HuH-7 (cell line): ENCODE data around the gene CDC42BPG.
A peak's percentile ranks its signal among the peaks of the same experiment; 100 is the strongest.
"Not testable (repeated sequence)": the region's sequence is repeated elsewhere in the genome, so short reads cannot be mapped to it uniquely, and the experiment has no call there.

ENCODE experiments used
- DNase-seq: peaks from one replicate; pipeline ENCODE4 v3.0.0; 2011; ENCODE audit warnings: low spot score

The CDC42BPG gene

DNA sequence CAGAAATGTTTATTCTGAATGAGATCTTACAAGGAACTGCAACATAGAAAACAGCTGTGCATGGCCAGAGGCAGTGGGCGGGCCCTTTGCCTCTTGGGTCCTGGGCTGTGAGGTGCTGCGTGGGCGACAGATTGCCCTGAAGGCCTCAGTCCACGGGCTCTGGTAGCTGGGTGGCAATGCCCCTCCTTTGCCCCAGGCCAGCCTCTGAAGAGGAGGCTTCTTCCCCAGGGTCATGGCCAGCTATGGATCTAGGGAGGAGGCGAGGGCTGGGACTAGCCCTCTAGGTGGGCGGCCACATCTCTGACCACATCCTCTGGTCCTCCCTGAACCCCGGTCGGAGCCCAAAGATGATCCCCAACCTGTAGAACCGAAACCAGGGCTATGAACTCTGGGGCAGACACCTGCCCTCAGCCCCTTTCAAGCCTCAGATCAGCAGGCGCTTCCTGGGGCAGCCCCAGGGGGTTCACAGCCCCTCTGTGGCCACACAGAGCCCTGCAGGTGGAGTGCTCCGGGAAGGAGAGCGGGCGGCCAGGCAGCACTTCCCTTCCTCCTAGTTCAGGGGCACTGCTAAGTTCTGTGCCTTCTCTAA lies 6.6 kb upstream of the CDC42BPG start:
- DNase-seq: no peak

DNA sequence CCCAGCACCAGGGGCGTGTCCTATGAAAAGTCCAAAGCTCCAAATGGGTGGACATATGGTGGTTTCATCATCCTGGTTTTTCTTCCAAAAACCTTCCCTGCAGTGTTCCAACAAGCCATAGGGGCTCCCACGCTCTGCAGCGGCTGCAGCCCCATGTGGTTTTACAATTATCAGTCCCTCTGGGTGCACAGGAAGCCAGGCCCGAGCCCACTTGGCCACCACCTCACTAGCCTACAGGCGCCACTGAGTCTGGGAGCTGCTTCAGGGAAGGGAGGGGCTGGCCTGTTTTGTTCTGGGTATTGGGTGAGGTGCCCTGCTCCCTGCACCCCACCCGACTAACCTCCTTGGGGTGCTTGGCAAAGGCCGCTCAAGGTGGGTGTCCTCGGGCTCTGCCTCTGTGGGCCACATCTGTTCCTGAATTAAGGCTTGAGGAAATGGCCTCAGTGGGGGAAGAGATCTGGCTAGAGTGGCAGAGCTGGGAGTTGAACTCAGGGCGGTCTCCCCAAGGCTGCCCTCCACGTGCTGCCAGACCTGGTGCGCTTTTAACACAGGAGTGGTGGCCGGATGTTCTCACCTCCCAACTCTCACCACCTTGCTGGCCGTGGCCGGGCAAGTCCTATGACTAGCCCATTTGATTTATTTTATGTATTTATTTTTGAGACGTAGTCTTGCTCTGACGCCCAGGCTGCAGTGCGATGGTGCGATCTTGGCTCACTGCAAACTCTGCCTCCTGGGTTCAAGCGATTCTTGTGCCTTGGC lies 5.3 kb upstream of the CDC42BPG start:
- no peak for DNase-seq

DNA sequence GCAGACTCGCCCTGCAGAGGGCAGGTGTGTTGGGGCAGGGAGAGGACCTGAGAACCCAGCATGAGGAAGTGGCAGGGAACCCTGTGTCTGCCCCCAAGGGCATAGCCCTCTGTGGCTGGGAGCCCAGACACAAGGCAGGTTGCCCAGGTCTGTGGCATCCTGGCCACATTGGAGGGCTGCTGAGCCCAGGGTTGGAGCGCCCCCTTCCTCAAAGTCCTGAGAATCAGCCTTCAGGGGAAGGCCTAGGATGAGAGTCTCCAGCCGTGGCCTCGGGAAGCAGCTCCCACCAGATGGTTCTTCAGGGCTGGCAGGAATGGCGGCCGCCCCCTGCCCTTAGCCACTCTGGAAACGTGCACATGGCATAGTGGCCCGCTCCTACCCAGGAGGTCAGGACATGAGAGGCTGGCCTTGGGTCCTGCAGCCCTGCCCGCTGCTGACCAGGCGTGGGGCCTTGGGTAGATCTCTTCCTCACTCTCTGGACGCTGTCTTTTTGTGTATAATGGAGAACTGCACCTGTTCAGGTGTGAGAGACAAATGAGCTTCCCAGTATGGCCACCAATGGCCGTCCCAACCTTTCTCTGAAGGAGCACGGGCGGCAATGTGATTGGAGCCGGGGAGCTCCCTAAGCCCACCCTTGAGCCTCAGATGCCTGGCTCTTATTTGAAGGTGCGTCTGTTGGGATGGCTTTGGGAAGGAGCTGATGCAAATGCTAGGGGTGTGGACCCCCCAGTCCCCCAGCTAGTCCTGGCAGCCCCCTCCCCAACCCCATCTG lies 4.6 kb upstream of the CDC42BPG start:
- DNase-seq: no peak

DNA sequence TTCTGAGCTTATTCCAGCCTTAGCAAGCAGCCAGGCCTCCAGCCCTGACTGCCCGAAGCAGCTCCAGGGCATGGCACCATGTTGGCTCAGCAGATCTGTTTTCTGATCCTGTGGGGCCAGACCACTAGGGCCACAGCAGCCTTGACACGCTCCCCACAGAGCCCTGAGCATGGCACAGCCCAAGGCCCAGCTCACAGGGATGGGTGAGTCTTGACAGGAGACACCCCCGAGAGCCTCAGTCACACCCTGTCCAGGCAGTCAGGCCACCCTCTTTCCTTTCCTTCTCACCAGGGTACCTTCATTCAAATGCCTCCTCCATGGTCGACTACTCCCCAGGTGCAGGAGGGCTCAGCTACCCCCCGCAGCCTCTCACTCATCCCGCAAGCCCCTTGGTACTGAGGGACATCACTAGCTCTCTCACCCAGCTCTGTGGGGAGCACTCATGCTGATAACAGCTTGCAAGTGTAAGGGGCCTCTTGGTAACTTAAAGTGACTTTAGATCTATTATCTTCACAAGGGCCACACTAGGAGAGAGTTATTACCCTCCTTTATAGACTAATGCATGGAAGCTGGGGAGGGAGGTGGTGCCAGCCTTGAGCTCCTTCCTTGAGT lies 3.9 kb upstream of the CDC42BPG start:
- no peak for DNase-seq

DNA sequence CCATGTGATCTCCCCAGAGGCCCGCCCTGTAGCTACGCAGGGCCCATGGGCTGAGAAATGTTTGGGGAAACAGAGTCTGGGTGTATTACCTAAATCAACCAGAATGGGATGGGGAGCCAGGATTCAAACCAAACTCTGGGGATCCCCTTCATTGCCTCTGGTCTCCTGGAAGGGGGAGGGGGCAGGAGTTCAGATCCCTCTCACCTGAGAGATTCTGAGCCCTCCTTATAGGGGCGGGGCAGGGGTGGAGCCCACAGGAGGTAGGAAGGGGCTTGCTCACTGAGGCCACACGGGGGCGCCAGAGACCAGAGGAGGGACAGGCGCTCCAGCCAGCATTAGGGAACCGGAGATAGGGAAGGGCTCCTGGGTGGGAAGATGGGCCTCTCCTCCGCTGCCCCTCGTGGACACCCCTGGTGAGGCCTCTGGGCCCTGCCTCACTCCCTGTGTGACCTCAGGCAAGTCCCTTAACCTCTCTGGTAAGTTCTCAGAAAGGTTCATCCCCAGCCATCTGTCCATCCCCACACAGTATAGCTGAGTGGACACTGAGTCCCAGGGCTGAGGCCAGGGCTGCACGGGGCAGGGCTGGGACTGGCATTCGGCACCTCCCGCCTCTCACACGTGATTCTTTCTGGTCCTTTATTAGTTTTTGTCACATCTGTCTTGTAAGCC lies 2.7 kb upstream of the CDC42BPG start:
- DNase-seq: peak; percentile 92

DNA sequence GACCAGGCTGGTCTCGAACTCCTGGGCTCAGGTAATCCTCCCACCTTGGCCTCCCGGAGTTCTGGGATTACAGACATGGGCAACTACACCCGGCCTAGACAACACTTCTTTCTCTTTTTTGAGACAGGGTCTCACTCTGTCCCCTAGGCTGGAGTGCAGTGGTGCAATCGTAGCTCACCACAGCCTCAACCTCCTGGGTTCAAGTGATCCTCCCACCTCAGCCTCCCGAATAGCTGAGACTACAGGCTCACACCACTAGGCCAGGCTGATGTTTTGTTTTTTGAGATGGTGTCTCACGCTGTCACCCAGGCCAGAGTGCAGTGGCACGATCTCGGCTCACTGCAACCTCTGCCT lies 1.3 kb upstream of the CDC42BPG start:
- not testable (repeated sequence) for DNase-seq

DNA sequence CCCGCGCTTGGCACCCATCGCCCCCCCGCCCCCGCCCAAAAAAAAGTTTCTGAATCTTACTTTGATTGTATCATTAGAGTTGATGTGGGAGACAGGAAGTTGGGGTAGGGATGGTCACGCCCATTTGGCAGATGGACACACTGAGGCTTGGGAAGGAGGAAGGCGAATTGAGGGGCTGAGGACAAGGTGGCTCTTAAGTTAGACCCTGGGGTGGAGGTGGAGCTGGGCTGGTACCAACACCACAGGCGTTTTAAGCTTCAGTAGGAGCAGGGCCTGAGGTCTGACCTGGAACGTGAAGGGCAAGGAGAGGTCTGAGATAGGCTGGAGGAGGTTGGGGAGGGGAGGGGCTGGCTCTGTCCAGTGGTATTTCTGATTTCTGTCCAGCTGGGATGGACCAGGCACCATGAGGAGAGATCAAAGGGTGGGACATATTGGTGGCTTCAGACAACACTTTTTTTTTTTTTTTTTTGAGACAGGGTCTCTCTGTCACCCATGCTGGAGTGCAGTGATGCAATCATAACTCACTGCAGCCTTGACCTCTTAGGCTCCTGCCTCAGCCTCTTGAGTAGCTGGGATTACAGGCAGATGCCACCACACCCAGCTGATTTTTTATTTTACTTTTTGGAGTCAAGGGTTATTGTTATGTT lies 799 bp upstream of the CDC42BPG start:
- DNase-seq: no peak

DNA sequence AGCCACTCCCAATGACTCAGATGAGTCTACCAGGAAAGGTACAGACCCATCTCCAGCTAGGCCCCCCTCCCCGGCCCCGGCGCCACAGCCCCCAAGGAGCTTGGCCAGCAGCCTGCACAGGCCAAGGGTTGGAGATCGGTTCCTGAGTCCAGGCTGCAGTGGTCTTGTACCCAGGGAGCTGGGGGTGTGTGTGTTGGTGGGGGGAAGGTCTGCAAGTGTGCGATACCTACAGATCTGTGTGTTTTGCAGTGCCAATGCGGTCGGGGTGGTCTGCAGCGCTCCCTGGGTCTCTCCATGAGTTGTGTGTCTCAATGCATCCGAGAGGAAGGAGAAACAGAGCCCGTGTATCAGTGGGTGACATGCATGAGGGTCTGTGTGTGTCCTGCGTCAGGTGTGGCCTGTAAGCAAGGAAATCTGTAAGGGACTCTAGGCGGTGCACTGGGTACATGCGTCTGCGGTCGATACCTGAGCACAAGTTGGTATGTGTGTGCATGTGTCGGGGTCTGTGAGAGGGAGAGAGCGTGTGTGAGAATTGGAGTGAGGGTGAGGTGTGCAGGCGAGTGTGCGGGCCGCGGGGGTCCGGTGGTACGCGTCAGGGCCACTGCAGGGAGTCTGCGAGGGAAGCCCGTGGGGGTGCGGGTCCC lies 645 bp downstream of the CDC42BPG start:
- no peak for DNase-seq

DNA sequence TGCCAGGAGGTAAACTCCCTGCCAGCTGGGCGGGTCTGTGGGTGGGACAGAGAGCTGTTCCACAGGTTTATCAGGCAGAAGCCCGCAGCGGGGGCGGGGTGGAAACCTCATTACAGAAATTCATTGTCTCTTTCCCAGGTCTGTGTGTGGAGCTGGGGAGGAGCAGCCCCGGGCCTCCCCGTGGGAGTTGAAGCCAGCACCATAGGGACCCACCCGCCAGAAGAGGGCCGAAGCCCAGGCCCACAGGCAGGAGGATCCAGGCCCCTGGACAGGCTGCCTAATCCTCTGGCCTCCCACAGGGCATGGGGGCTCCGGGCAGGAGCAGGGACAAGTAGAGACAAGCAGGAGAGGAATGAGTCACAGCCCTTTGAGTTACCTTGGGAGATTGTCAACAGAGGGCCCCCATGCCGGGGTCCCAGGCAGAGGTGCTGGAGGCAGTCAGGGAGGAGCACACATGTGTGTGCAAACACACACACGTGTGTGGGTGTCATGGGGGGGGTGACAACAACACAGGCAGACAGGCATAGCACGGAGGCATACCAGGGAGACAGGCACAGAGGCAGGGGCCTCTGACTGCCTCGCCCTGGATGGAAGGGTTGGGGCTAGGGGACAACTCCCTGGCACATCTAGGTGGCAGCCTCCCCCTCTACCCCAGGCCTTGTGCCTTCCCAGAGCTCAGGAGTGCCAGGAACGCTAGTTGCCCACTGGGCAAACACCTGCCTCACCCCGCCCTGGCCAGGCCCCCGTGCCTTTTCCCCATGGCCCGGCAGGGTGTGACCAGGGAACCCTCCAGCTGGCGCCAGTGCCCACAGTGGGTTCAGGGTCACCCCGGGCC lies 1.4 kb downstream of the CDC42BPG start:
- DNase-seq: no peak

DNA sequence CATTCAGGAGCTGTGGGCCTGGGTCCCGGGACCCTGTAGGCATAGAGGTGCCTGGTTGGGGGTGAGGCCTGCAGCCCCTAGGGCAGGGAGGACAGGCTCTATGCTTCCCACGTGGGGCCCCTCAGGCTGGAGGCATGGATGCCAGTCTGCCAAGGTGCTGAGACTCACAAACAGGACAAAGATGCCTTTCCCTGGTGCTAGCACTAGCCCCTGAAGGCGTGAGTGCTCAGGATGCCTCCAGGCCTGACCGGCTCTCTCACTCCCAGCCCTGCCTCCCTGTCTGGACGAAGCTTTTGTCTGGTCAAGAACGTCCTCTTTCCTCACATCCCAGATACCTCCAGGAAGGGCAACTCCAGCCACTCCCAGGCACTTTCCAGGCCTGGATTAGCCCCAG lies 2.1 kb downstream of the CDC42BPG start:
- DNase-seq: no peak

DNA sequence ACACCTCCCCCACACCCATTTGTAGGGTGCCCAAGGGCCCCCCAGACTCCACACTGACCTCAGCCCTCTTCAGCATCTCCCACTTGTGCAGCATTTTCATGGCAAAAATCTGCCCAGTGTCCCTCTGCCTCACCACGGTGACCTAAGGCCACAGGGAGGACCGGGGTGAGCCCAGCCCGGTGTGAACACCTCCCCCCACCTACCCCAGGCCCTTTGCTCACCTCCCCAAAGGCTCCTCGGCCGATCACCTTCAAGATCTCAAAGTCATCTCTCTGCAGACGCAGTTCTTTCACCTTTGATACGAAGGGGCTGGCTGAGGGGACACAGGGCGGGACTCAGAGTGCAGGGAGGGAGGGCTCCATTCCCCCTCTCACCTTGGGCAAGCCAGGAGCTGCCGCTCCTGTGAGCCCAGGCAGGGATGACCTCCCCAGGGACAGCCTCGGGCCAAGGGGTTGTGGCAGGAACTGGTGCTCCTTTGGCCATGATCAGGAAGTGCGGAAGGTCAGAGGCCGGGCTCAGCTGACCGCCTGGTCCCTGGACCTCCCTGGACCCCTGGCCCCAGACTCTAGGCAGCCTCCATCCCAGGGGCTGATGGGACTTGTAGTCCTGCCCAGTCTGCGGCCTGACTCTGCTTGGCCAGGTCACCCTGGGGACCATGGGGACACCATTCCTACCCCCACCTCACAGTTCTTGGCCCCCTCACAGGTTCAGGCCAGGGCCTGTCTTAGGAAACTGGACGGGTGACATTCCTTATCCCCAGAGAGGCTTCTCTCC lies 2.7 kb downstream of the CDC42BPG start:
- no peak for DNase-seq

DNA sequence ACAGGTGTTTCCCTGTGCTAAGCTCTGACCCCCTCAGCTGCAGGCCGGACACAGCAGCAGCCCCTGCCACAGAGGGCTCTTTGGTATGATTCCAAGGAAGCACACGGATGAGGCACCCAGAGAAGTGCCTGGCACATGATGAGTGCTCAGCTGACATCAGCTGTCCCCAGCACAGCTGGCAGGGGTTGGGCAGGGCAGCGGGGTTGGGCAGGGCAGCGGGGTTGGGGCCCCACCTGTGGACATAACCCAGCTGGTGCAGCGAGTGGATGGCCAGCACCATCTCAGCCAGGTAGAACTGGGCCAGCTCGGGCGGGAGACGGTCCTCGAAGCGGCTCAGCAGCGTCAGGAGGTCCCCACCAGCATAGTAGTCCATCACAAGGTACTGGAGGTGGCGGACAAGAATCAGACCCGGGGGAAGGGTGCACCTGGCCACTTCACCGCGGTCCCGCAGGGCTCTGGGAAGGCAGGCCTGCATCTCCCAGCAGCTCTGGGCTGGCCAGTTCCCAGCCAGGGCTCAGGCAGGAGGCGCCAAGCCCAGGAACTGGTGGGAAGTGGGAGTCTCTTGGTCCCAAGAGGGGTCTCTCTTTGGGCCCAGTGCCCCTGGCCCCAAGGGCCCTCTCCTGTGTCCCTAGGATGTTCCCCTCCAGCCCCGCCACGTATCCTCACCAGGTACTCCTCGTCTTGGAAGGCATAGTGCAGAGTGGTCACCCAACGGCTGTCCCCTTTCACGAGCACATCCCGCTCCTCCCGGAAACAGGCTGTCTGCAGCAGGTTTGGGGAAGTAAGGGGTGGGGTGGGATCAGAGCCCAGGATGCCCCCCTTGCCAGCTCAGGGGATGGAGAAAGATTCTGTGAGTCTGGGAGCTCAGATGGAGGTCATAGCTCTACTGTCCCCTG lies 4.3 kb downstream of the CDC42BPG start:
- no peak for DNase-seq

DNA sequence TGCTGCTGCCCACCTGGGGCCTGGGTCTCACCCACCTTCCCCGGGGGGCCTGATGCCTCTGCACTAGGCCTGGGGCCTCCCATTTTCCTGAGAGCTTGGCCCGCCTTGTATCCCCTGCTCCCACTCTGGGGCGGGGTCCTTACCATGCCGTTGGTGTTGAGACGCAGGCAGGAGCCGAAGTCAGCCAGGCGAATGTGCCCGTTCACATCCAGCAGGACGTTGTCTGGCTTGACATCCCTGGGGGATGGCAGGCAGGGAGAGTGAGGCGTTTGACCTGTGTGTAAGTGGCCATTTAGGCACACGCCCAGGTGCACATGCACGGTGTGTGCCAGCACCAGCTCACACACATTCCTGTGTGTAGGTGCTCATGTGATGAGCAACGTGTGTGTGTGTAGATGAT lies 5.1 kb downstream of the CDC42BPG start:
- DNase-seq: no peak

DNA sequence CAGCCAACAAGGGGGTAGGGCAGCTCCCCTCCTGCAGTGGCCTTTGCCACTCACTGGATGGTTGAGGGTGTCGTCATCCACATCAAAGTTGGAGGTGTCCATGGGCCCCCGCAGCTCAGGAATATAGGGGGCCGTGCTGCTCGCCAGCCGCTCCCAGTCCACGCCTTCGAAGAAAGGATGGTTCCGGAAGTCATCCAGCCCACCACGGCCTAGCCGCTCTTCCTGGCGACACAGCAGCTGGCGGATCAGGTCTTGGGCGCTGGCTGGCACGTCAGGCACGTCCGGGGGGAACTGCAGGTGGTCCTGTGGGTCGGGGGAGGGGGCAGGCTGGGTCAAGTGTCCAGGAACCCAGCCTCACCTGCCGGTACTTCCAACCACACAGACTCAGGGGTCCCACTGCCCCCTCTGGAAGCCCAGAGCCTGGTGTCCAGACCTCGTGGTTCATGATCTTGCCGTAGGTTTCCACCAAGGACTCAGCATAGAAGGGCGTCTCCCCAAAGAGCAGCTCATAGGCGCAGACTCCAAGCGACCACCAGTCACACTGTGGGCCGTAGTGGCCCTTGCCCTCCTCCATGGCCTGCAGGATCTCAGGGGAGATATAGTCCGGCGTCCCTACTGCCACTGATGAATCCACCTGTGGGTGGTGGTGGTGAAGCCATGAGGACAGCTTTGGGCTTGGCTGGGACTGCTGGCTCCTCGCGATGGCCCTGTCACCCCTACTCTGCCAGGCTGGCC lies 5.7 kb downstream of the CDC42BPG start:
- DNase-seq: no peak

DNA sequence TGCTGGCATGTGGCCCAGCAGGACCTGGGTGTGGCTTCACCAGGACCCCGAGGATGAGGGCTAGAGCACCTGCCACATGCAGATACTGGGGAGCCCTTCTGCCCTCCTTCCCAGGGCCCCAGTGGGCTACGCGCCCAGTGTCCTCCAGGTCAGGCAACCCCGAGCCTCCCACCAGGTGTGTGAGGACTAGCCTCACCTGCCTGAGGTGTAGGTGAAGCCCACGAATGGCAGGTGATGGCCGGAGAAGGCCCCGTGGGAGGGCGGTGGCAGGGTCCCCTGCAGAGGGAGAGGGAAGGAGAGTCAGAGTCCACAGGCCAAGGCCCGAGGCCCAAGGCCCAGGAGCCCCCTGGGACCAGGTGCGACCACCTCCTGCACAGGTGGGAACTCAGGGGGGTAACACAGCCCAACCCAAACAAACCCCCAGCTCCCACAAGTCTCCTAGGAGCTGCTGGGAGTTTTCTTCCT lies 6.5 kb downstream of the CDC42BPG start:
- no peak for DNase-seq

DNA sequence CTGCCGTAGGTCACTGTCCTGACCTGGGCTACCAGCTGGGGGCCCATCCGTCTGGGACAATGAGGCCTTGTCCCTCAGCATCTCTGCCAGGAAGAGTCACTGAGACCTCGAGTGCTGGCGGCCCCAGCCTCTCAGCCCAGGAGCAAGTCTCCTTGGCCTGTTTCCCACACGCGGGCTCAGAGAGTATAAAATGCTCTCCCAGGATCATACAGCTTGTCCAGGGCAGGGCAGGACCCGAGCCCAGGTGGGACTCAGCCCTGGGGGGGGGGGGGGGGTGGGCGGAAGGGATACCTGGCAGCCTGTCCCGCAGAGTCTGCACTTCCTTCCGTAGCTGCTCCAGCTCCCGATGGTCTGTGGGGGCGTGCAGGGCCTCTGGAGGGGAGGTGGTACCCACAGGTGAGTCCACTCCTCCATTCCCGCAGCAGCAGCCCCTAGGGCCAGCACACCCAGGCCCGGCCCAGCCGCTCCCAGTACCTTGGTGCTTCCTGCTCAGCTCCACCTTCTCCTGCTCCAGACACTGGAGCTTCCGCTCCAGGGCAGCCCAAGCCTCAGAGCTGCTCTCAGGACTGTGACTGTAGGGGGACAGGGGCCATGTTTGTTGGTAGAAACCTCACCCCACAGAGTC lies 7.9 kb downstream of the CDC42BPG start:
- no peak for DNase-seq
